ENCODE data around the gene TBX6.

GRCh38 chr16:30090610-30091331 is 953 bp downstream of the TBX6 start:
- TF ChIP-seq ZNF274 (IDR thresholded peaks at IDR 0.05; ENCODE audit: low read depth, low read length) (no peak), YY1 (IDR thresholded peaks at IDR 0.05; ENCODE audit: insufficient read depth, insufficient read length) (no peak), SUZ12 (IDR thresholded peaks at IDR 0.05; ENCODE audit: extremely low read depth, insufficient read depth, insufficient read length) (no peak)
